ENCODE results near the gene ANXA2R.

Gene ANXA2R

GRCh38 chr5:43041669-43042175 is 1.6 kb upstream of the ANXA2R start:
- peak overlapping the region; percentile 56 to 59 for H3K4me3 ChIP-seq (replicated peaks in 1 of 2; ENCODE audit: low read depth in 2 of 2, low read length in 2 of 2)
- no peak for TF ChIP-seq CTCF (IDR thresholded peaks at IDR 0.05; ENCODE audit: low read depth, low read length)
- peak; percentile 86 to 92 for DNase-seq (ENCODE audit: low read depth in 2 of 2)

GRCh38 chr5:43041110-43041668 is 1.1 kb upstream of the ANXA2R start:
- TF ChIP-seq CTCF (IDR thresholded peaks at IDR 0.05; ENCODE audit: low read depth, low read length): no peak
- H3K4me3 ChIP-seq (replicated peaks in 1 of 2; ENCODE audit: low read depth in 2 of 2, low read length in 2 of 2): peak overlapping the region; percentile 56 to 59
- no peak for DNase-seq (ENCODE audit: low read depth in 2 of 2)

GRCh38 chr5:43039471-43040286 is 440 bp downstream of the ANXA2R start:
- TF ChIP-seq CTCF (IDR thresholded peaks at IDR 0.05; ENCODE audit: low read depth, low read length): no peak
- DNase-seq (ENCODE audit: low read depth in 2 of 2): peak; percentile 87 to 91
- H3K4me3 ChIP-seq (replicated peaks in 1 of 2; ENCODE audit: low read depth in 2 of 2, low read length in 2 of 2): peak overlapping the region; percentile 56 to 59

GRCh38 chr5:43039152-43039470 is 1.0 kb downstream of the ANXA2R start:
- TF ChIP-seq CTCF (IDR thresholded peaks at IDR 0.05; ENCODE audit: low read depth, low read length): no peak
- H3K4me3 ChIP-seq (replicated peaks in 1 of 2; ENCODE audit: low read depth in 2 of 2, low read length in 2 of 2): peak overlapping the region; percentile 56 to 59
- DNase-seq (ENCODE audit: low read depth in 2 of 2): no peak

GRCh38 chr5:43038496-43038989 is 1.6 kb downstream of the ANXA2R start:
- no peak for TF ChIP-seq CTCF (IDR thresholded peaks at IDR 0.05; ENCODE audit: low read depth, low read length)
- peak overlapping the region; percentile 32 to 39 for H3K4me3 ChIP-seq (replicated peaks in 1 of 2; ENCODE audit: low read depth in 2 of 2, low read length in 2 of 2)
- no peak for DNase-seq (ENCODE audit: low read depth in 2 of 2)

GRCh38 chr5:43037636-43038495 is 2.3 kb downstream of the ANXA2R start:
- TF ChIP-seq CTCF (IDR thresholded peaks at IDR 0.05; ENCODE audit: low read depth, low read length): no peak
- DNase-seq (ENCODE audit: low read depth in 2 of 2): peak; percentile 81 to 83
- peak overlapping the region; percentile 32 to 39 for H3K4me3 ChIP-seq (replicated peaks in 1 of 2; ENCODE audit: low read depth in 2 of 2, low read length in 2 of 2)
